T-helper 2 cell (primary cell): ENCODE results near the gene PAX8.

Experiments
- DNase-seq, 5 experiments: peaks; one replicate each; pipeline versions ENCODE4 v3.0.0 to v3.0.0-alpha.2; 2012 to 2022

PAX8 gene

DNA sequence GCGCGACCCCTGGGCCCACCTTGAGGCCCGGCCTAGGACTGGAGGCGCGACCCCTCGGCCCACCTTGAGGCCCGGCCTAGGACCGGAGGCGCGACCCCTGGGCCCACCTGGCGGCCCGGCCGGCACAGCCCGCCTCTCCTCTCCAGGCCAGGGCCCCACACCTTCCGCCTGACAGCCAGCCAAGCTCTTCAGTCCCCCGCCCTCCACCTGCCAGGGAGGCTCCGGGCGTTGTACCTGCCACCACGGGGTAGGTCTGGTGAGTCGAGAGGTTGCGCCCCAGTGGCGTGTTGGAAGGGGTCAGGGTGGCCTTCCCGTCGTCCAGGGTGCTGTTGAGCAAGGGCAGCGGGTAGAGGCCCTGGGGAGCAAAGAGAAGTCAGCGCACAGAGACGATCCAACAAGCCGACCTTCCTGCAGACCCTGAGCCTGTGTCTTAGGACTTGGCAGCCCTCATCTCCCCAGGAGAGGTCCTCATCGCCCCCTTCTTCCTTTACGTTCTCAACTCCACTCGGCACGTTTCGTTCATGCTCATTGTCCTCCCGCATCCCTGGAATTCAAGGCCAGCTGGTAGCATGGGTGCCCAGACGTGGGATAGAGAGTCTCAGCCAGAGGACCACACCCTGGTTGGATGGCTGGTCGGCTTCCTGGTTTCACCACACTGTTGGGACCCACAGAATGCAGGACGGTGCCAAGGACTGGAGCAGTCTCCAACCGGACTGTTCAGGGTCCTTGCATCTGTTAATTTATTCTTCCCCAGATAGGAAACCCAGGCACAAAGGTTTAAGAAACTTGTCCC is 42.2 kb downstream of the PAX8 start:
- DNase-seq = no peak

- peak in 4 of 5 experiments; percentile 28 to 80 (median 54) for DNase-seq
Observed at GRCh38 chr2:113235347-113236226, 43.1 kb downstream of the PAX8 start.

DNA sequence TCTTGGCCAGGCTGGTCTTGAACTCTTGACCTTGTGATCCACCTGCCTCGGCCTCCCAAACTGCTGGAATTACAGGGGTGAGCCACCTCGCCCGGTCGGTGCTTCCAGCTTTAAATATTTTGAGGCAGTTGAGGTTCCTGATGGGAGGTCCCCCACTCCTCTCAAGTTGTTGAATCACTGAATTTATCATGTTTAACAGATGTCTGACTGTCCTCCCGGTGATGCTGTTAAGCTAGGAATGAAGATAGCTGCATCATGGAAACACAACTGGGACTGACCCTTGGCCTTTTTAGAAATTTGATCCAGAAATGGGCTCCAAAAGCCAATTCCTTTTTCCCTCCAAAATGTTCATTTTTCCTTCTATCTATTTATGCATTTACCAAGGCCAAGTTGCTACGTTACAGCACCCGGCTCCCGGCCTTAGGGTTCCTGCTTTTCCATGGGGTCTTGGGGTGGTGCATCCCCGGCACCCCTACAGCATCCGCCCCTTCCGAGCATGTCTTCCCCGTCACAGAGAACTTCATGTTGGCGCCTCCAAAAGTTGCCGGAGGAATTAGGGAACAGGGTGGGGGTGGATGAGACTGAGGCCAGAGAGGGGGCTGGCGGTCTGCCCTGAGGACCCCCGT is 43.9 kb downstream of the PAX8 start:
- DNase-seq = no peak

GRCh38 chr2:113233593-113234550 is 44.8 kb downstream of the PAX8 start:
- peak in 1 of 5 experiments; percentile 17 for DNase-seq

DNA sequence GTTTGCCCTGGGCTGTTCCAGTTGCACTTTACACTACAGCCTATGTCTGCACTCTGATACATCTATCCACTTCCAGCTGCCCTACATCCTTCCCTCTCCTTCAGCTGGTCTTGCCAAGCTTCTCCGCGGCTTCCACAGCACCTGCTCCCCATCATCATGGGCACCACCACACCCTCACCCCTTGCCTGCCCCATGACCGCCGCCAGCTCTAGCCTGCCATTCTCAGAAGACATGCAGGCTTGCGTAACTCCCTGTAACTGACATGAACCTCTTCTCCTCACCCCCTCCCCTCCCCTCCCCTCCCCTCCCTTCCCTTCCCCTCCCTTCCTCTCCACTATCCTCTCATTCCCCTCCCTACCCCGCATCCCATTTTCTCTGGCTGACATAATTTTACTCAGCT is 46.0 kb downstream of the PAX8 start:
- no peak for DNase-seq

GRCh38 chr2:113232123-113232522 is 46.6 kb downstream of the PAX8 start:
- DNase-seq = no peak

DNA sequence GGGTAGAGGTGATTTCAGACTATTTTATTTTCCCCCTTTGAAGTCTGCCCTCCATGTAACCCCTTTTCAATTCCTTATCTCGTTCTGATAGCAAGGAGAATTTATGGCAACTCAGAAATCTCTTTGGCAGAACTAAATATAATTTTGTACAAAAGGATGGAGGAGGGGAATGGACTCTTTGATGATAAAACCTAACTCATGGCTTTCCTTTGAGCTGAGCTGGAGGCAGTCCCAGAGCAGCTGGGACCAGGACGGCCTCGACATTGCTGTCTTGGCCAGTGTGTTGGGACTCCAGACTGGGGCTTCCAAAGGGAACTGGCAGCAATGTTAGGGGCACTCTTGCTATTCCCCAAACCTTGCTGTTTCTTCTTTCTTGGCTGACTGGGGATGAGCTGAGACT is 47.7 kb downstream of the PAX8 start:
- no peak for DNase-seq

GRCh38 chr2:113230531-113230930 is 48.2 kb downstream of the PAX8 start:
- DNase-seq = no peak

DNA sequence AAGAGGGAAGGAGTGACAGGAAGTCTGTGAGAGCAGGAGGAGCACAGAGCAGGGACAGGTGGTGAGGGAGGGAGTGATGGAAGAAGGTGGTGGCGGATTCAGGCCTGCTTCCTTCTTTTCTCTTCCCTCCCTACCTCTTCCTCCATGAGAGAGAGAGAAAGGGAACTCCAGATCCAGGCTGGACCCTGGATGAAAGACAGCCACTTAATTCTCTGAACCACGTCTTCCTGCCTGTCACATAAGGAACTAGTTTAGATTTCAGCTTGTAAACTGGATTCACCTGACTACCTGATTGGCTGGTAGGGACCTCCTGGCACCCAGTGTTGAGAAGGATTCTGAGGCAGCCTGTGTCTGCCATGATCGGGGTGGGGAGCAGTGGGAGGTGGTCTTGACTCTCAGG is 48.9 kb downstream of the PAX8 start:
- DNase-seq = no peak

GRCh38 chr2:113228991-113229716 is 49.6 kb downstream of the PAX8 start:
- DNase-seq = no peak

DNA sequence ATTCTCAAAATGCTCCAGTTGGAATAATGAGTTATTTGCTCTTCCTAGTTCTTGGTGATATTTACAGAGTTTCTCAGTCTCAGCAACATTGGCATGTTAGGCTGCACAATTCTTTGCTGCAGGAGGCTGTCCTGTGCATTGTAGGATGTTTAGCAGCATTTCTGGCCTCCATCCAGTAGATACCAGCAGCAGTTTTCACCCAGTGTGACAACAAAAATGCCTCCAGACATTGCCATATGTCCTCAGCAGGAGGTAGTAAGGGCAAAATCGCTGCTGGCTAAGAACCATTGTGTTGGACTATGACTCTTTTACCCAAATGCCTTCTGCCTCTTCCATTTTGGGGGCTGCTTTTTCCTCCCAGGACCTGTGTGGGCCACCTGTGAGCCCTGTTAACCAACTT is 50.4 kb downstream of the PAX8 start:
- no peak for DNase-seq

DNA sequence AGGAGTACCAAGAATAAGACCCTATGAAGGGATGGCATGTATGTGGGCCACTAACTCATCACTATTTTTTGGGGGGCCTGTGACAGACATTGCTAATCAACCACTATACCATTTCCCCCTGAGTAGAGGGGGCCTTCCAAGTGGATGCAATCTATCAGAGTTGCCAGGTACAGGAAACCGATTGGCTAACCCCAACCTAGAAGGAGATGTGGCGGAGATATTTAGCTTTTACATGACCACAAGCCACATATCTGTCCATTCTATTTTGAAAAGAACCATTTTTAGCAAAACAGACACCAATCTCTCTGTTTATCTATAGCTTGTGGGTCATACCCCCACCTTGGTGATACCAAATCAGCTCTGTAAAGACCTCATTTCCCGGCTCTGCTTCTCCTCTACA is 51.0 kb downstream of the PAX8 start:
- DNase-seq = peak in 1 of 5 experiments; percentile 55

DNA sequence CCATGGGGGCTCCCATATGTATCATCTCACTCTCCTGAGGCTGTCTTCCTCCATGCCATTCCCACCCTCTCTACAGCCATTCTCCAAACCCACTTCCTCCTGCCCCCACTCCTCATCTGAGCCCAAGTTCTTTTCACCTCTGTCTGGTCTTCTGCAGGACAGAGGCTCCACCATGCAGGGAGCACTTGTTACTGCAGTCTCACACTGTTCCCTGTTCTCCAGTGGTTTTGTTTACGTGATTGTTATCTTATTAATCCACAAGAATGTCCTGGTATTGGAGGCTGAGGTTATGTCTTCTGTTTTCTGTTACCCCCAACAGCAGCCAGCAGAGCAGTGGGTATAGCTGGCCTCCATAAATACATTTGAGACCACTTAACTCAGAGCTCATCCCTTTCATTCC is 51.4 kb downstream of the PAX8 start:
- DNase-seq = no peak

- no peak for DNase-seq
Observed at GRCh38 chr2:113226462-113226861, 52.3 kb downstream of the PAX8 start.

DNA sequence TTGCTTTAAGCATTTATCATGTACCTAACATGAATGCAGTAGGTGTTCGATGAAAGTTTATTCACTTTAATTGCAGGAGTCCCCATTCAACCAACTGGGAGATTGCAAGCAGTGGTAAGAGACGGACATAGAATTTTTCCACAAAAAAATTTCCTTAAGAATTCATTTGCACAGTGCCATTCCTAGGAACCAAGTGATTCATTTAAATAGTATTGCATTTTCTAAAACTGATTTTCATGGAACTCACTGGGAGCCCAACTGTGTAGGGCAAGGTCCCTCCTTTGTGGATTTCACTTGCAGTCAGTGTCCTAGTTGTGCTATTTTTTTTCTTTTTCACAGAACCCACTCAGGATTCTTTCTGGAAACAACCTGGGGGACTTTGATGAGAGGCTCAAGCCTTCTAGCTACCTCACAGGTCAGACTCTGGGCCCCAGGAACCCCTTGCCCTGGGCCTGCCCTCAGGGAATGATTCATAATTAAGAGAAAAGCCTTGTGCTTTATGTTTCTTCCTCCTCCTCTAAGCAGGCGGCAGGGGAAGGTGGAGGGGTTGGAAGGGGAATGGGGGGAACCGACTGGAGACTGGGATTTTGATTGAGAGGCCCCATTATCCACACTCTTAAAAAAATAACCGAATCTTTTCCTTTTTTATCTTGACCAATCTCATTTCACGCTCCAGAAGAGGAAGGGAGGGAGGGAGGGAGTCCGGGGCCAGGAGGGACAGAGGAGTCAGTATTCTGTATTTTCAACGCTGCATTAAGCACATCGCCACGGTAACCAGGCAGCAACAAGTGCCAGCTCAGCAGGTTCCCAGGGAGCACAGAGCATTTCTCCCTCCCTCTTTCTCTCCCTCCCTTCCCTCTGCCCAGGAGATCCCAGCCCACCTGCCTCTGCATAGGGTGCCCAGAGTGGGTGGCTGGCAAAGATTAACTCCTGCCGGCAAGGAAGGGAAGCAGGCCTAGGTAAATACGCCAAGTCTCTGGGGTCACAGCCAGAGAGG is 53.2 kb downstream of the PAX8 start:
- no peak for DNase-seq

GRCh38 chr2:113224647-113225236 is 54.0 kb downstream of the PAX8 start:
- no peak for DNase-seq

GRCh38 chr2:113223813-113224212 is 54.9 kb downstream of the PAX8 start:
- DNase-seq = no peak

- no peak for DNase-seq
Observed at GRCh38 chr2:113221846-113222245, 56.9 kb downstream of the PAX8 start.

DNA sequence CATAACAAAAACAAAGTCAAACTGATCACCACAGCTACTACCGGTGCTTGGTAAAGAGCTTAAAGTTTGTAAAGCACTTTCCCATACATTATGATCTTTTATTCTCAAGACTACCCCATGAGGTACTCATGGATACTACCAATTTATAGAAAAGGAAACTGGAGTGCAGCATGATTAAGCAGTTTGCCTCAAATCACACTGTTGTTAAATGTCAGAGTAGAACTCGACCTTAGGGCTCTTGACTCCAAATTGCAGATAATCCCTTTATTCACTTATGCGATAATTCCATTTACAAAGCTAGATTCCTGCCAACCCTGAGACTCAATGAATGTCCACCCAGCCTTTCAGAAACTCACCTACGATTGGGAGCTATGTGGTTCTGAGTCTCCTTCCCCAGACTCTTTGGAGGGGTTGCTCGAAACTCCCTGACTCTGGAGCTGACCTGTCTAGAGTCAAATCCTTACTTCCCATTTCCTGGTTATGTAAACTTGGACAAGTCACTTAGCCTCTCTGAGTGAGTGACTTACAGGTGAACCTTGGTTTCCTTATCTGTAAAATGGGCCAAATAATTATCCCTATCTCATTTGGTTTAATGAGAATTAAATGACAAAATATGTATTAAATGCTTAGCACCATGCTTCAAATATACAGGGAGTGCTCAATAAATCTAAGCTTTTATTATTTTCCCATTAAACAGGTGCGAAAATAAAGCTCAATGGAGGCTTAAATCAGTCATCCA is 57.6 kb downstream of the PAX8 start:
- no peak for DNase-seq
